ENCODE results near the gene COX18.

COX18 gene

DNA sequence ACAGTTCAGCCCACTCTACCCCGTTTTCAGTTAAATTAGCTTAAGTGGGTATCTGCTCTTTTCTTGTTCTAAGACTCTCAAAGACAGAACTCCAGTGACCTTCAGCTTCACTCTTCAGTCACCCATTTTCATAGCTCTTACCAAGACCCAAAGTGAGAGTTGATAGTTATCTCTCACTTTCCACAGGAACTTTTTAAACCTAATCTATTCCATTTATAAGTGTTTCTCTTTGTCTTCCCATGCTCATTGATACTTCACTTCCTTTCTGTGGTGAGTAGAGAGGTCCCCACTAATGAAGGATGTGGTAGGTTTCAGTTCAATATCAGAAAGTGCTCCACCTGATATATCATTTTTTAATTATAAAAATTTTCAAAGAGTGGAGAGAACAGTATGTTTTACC lies 33.4 kb downstream of the COX18 start:
- TF ChIP-seq FOXP2 (optimal IDR thresholded peaks at IDR 0.05; ENCODE audit: control extremely low read depth, extremely low read length, insufficient read depth) = no peak
- no peak for TF ChIP-seq POLR2AphosphoS5 (IDR thresholded peaks at IDR 0.05; ENCODE audit: borderline replicate concordance, low read depth, low read length)
- no peak for TF ChIP-seq EZH2 (IDR thresholded peaks at IDR 0.05)
- DNase-seq (ENCODE audit: low read depth, low spot score) = no peak
- Histone ChIP-seq H3K9me3 (ENCODE audit: low read depth, low read length) (no peaks in the 10 kb centered on the region), H3K9ac (ENCODE audit: insufficient read length) (no peak overlapping the region), H3K27ac (no peak overlapping the region), H3K4me3 (no peak overlapping the region), H3K36me3 (ENCODE audit: insufficient read depth, low read length) (no peaks in the 10 kb centered on the region)

- TF ChIP-seq FOXP2 (optimal IDR thresholded peaks at IDR 0.05; ENCODE audit: control extremely low read depth, extremely low read length, insufficient read depth) (no peak), EZH2 (IDR thresholded peaks at IDR 0.05) (no peak), POLR2AphosphoS5 (IDR thresholded peaks at IDR 0.05; ENCODE audit: borderline replicate concordance, low read depth, low read length) (no peak)
- no peak for DNase-seq (ENCODE audit: low read depth, low spot score)
- Histone ChIP-seq H3K9ac (ENCODE audit: insufficient read length) (no peak overlapping the region), H3K9me3 (ENCODE audit: low read depth, low read length) (no peaks in the 10 kb centered on the region), H3K4me3 (no peak overlapping the region), H3K36me3 (ENCODE audit: insufficient read depth, low read length) (no peaks in the 10 kb centered on the region), H3K27ac (no peak overlapping the region)
These were observed 34.6 kb downstream of the COX18 start for GRCh38 chr4:73034896-73035295.

DNA sequence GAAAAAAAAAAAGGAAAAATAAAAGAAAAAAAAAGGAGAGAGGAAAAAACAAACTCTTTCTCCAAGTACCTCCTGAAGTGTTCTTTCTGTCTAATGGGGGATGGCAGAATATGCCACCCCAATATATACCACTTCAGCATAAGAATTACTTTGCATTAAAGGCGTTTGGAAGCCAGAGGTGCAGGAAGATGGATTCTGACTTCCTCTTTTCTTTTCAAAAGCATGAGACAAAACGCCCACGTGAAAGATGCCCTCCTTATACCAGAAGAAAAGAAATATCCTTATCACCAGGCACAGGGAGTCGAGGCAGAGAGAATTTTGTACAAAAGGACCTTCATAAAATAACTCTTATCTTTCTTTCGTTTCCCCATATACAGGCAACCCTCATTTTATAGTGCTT lies 40.9 kb downstream of the COX18 start:
- no peak for DNase-seq (ENCODE audit: low read depth, low spot score)
- H3K9me3 ChIP-seq (ENCODE audit: low read depth, low read length) = no peaks in the 10 kb centered on the region
- no peak overlapping the region for H3K4me3 ChIP-seq
- no peak overlapping the region for H3K9ac ChIP-seq (ENCODE audit: insufficient read length)
- no peaks in the 10 kb centered on the region for H3K36me3 ChIP-seq (ENCODE audit: insufficient read depth, low read length)
- TF ChIP-seq EZH2 (IDR thresholded peaks at IDR 0.05) = no peak
- no peak for TF ChIP-seq FOXP2 (optimal IDR thresholded peaks at IDR 0.05; ENCODE audit: control extremely low read depth, extremely low read length, insufficient read depth)
- no peak for TF ChIP-seq POLR2AphosphoS5 (IDR thresholded peaks at IDR 0.05; ENCODE audit: borderline replicate concordance, low read depth, low read length)
- no peak overlapping the region for H3K27ac ChIP-seq

- Histone ChIP-seq H3K36me3 (ENCODE audit: insufficient read depth, low read length) (no peaks in the 10 kb centered on the region), H3K9me3 (ENCODE audit: low read depth, low read length) (no peaks in the 10 kb centered on the region), H3K4me3 (no peak overlapping the region), H3K9ac (ENCODE audit: insufficient read length) (no peak overlapping the region), H3K27ac (no peak overlapping the region)
- peak; percentile 39 for DNase-seq (ENCODE audit: low read depth, low spot score)
- TF ChIP-seq FOXP2 (optimal IDR thresholded peaks at IDR 0.05; ENCODE audit: control extremely low read depth, extremely low read length, insufficient read depth) (no peak), EZH2 (IDR thresholded peaks at IDR 0.05) (no peak), POLR2AphosphoS5 (IDR thresholded peaks at IDR 0.05; ENCODE audit: borderline replicate concordance, low read depth, low read length) (no peak)
These were observed 47.9 kb downstream of the COX18 start for GRCh38 chr4:73021634-73022033.

DNA sequence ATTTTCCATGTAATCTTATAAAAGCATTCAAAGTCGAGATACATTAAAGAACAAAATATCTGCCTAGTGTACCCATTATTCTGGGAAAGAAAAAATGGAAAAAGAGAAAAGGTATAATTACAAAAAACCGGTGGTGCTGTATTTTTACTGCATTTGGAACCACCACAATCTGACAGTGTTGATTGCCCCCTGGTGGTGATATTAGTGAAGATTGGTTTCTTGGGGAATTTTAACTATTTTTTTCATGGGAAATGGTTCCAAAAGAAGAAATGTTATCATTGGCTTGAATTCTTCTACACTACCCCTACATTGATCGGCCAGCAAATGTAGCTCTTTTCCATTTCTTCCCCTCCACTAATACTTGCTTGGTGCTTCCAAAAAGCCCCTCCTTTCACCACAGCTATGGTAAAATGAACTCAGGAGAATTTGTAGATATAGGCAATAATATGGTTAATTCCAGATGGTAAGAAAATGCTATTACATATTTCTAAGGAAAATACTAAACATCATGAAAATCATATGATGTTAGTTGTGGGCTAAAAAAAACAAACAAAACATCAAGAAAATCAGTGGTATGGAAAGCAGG lies 50.0 kb downstream of the COX18 start:
- TF ChIP-seq EZH2 (IDR thresholded peaks at IDR 0.05) (no peak), FOXP2 (optimal IDR thresholded peaks at IDR 0.05; ENCODE audit: control extremely low read depth, extremely low read length, insufficient read depth) (no peak), POLR2AphosphoS5 (IDR thresholded peaks at IDR 0.05; ENCODE audit: borderline replicate concordance, low read depth, low read length) (no peak)

DNA sequence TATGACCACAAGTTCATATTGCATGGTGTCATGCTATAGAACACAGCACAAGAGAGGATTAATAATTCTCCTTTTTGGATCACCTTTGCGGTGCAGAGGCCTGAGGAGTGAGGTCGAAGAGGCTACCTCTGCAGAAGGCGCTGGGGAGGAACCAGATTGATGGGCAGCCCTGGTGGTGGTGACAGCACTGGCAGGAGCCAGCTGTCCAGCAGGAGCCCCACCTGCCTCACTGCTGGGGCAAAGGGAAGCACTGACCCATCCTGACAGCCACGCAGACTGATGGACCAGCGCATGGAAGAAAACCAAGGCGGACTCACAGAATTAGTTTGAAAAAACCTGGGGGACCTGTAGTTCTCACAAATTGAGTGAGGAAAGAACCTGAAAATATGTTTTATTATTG lies 50.9 kb downstream of the COX18 start:
- no peaks in the 10 kb centered on the region for H3K36me3 ChIP-seq (ENCODE audit: insufficient read depth, low read length)
- TF ChIP-seq EZH2 (IDR thresholded peaks at IDR 0.05) (no peak), POLR2AphosphoS5 (IDR thresholded peaks at IDR 0.05; ENCODE audit: borderline replicate concordance, low read depth, low read length) (no peak), FOXP2 (optimal IDR thresholded peaks at IDR 0.05; ENCODE audit: control extremely low read depth, extremely low read length, insufficient read depth) (no peak)
- no peaks in the 10 kb centered on the region for H3K9me3 ChIP-seq (ENCODE audit: low read depth, low read length)
- H3K9ac ChIP-seq (ENCODE audit: insufficient read length) = no peak overlapping the region
- H3K27ac ChIP-seq = no peak overlapping the region
- H3K4me3 ChIP-seq = no peak overlapping the region
- DNase-seq (ENCODE audit: low read depth, low spot score) = no peak

More for the DNA sequence above, 50.0 kb downstream of the COX18 start:
- peak overlapping the region; percentile 17 for H3K9ac ChIP-seq (ENCODE audit: insufficient read length)
- H3K27ac ChIP-seq = no peak overlapping the region
- H3K9me3 ChIP-seq (ENCODE audit: low read depth, low read length) = no peaks in the 10 kb centered on the region
- H3K4me3 ChIP-seq = no peak overlapping the region
- DNase-seq (ENCODE audit: low read depth, low spot score) = peak; percentile 14
- no peaks in the 10 kb centered on the region for H3K36me3 ChIP-seq (ENCODE audit: insufficient read depth, low read length)

- no peaks in the 10 kb centered on the region for H3K9me3 ChIP-seq (ENCODE audit: low read depth, low read length)
- no peak for DNase-seq (ENCODE audit: low read depth, low spot score)
- TF ChIP-seq POLR2AphosphoS5 (IDR thresholded peaks at IDR 0.05; ENCODE audit: borderline replicate concordance, low read depth, low read length) = no peak
- no peak for TF ChIP-seq FOXP2 (optimal IDR thresholded peaks at IDR 0.05; ENCODE audit: control extremely low read depth, extremely low read length, insufficient read depth)
- no peak for TF ChIP-seq EZH2 (IDR thresholded peaks at IDR 0.05)
- H3K4me3 ChIP-seq = no peak overlapping the region
- no peak overlapping the region for H3K9ac ChIP-seq (ENCODE audit: insufficient read length)
- no peaks in the 10 kb centered on the region for H3K36me3 ChIP-seq (ENCODE audit: insufficient read depth, low read length)
- no peak overlapping the region for H3K27ac ChIP-seq
These were observed 56.2 kb downstream of the COX18 start for GRCh38 chr4:73013310-73013709.

DNA sequence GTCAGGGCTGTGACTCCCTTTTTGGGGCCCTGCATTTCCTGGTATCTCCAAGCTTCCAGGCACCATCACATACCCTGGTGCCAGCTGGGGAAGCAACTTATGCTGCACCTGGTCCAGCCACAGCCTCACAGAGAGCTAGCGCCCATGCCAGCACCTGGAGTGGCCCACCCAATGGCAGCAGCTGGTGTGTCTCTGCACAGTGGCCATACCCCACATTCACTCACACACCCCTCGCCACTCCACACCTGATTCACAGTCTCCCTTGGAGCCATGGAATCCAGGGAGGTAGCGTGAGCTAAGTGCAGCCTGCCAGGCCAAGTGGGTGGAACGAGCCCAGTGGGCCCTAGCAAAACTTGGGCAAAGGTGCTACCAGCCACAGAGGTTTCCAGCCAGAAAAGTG lies 56.8 kb downstream of the COX18 start:
- Histone ChIP-seq H3K36me3 (ENCODE audit: insufficient read depth, low read length) (no peaks in the 10 kb centered on the region), H3K9ac (ENCODE audit: insufficient read length) (no peak overlapping the region), H3K9me3 (ENCODE audit: low read depth, low read length) (no peaks in the 10 kb centered on the region), H3K27ac (no peak overlapping the region), H3K4me3 (no peak overlapping the region)
- no peak for TF ChIP-seq POLR2AphosphoS5 (IDR thresholded peaks at IDR 0.05; ENCODE audit: borderline replicate concordance, low read depth, low read length)
- TF ChIP-seq FOXP2 (optimal IDR thresholded peaks at IDR 0.05; ENCODE audit: control extremely low read depth, extremely low read length, insufficient read depth) = no peak
- TF ChIP-seq EZH2 (IDR thresholded peaks at IDR 0.05) = no peak
- no peak for DNase-seq (ENCODE audit: low read depth, low spot score)

DNA sequence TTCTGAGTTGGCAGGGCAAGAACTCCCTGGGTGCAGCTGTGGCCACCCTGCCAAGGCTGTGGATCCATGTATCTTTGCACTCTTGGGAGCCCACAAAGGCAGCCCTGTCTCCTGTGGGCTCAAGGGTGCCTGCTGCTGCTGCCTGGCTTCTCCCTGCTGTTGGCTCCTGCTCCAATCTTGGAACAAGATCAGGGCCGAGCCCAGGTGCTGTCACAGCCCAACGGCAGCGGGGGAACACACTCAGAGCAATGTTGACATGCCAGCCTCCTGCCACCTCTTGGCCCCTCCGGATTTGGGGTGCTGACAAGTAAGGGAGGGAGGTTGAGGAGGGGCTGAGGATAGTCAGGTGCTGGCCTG lies 57.9 kb downstream of the COX18 start:
- H3K27ac ChIP-seq = no peak overlapping the region
- TF ChIP-seq FOXP2 (optimal IDR thresholded peaks at IDR 0.05; ENCODE audit: control extremely low read depth, extremely low read length, insufficient read depth) (no peak), EZH2 (IDR thresholded peaks at IDR 0.05) (no peak), POLR2AphosphoS5 (IDR thresholded peaks at IDR 0.05; ENCODE audit: borderline replicate concordance, low read depth, low read length) (no peak)
- no peak overlapping the region for H3K4me3 ChIP-seq
- no peaks in the 10 kb centered on the region for H3K36me3 ChIP-seq (ENCODE audit: insufficient read depth, low read length)
- H3K9ac ChIP-seq (ENCODE audit: insufficient read length) = no peak overlapping the region
- no peak for DNase-seq (ENCODE audit: low read depth, low spot score)
- H3K9me3 ChIP-seq (ENCODE audit: low read depth, low read length) = no peaks in the 10 kb centered on the region

Data from SK-N-MC (cell line).